Measurements from ENCODE around the gene ZFAND3.

Gene ZFAND3

DNA sequence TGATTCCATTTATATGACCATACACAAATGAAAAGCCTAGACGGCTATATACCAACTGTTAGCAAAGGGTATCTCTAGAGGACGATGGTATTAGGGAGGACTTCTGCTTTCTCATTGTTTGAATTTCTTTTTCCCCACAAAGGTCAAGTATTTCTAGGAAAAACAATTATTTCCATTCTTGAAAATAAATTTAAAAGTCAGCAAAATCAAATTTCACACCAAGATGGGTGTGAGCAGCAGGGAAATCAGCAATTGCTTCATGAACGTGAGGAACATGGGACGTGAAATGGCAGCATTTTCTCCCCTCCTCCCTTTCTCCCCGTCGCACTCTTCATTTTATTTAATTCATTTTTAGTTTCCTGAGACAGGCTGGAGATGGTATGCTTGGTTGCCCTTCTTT lies 5.2 kb upstream of the ZFAND3 start:
- H3K27me3 Mint-ChIP-seq = peaks cover 4% of the 10 kb centered on the region
- H3K27ac Mint-ChIP-seq = no peak overlapping the region
- H3K9me3 Mint-ChIP-seq = no peaks in the 10 kb centered on the region
- ATAC-seq = no peak
- H3K4me1 Mint-ChIP-seq = no peaks in the 10 kb centered on the region
- H3K4me3 Mint-ChIP-seq = no peak overlapping the region
- H3K36me3 Mint-ChIP-seq = no peaks in the 10 kb centered on the region

DNA sequence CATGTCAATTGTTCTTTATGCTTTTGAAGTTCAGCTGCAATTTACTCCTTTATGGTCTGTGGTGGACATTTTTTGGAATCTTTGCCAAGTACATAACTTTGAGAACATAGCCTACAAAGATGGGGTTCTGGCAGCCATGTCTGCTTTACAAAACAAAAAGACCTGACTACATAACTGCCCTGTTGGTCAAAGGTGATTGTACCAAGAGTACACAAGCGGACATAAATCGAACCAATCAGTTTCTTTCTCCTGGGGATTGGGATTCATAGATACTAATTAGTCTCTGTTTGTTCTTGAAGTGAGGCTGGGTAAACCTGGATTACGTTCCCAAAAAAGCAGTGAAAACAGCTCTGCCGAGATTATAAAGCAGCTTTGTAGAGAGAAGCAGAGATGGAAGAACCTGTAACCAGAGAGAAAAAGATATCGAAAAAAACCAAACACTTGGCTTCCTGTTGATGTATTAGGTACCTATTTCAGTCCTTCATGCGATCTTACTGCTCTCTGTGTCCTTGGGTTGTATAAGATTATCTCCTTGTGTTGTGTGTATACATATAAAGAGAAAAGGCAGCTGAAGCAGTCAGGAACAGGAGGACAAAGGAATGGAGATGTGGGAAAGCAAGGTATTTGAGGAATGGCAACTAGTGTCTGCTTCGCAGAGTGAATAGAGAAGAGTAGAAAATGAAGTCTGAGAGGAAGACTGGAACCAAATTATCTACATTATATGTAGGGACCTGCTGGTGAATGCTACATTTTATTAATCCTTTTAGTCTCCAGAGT lies 2.7 kb upstream of the ZFAND3 start:
- Mint-ChIP-seq H3K4me3 (no peak overlapping the region), H3K9me3 (no peaks in the 10 kb centered on the region), H3K27me3 (no peaks in the 10 kb centered on the region), H3K4me1 (peaks cover 16% of the 10 kb centered on the region), H3K27ac (no peak overlapping the region), H3K36me3 (no peaks in the 10 kb centered on the region)
- ATAC-seq = no peak

DNA sequence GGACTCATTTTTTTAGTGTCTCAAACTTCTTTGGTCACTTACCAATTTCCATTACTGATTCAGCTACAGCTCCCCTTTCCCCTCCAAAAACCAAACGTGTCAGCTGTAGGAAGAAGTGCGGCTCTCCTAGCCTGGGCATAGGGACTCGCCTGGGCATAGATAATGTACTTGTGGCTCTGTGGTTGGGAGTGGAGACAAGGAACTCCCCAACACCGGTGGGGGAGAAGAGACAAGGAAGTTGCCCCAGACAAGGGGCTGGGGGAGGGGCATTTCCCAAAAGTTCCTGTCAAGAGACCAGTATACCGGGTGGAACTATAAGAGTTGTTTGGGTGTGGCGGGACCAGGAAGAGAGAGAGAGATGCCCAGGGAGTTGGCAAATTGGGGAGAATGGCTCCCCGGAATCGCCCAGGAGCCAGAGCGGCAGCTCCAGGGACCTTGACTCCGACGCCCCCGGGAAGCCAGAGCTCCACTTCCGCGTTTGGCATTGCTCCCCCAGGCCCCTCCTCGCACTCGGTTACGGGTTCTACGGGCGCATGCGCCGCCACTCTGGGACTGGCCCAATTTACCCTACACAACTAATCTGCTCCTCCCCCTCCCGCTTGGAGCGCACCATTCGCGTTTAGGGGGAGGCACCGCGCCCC lies 871 bp upstream of the ZFAND3 start:
- peak overlapping the region; percentile 95 for H3K4me3 Mint-ChIP-seq
- H3K36me3 Mint-ChIP-seq = peaks cover 10% of the 10 kb centered on the region
- ATAC-seq = peak; percentile 89
- H3K27me3 Mint-ChIP-seq = no peaks in the 10 kb centered on the region
- H3K27ac Mint-ChIP-seq = peak overlapping the region; percentile 96
- H3K4me1 Mint-ChIP-seq = peaks cover 33% of the 10 kb centered on the region
- no peaks in the 10 kb centered on the region for H3K9me3 Mint-ChIP-seq

DNA sequence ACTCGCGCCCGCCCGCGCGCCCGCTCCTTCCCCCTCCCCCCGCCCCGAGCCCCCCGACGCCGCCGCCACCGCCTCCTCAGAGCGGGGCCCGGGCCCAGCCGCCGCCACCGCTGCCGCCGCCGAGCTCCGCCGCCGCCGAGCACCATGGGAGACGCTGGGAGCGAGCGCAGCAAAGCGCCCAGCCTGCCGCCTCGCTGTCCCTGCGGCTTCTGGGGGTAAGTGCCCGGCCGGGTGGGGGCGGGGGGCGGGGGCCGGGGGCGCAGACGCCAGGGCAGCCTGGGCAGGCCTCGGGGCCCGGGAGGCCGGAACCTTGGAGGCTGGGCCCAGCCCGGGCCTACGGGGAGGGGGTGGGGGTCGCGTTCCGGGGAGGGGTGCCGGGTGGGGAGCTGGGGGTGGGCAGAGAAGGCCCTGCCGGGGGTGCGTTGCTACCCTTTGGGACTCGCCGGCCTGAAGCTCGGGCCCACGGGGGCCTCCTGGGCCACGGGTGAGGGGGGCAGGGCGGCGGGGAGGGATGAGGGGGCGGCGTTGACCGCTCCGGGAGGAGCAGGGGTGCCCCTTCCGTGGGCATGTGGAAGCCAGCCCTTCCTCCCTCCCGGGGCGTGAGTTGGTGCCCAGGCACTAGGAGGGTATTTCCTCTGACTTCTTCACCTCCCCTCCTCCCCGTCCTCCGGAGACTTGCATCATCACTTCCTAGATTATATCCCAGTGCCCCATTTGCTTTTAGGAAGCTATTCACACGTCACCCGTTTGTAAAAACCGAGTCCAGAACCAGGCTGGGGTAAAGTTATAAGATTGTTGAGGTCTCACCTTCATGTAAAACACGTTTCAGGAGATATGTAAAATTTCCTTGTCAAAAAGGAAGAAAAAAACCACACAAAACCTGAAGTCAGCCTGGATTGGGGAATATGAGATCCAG lies 533 bp downstream of the ZFAND3 start:
- H3K9me3 Mint-ChIP-seq = no peaks in the 10 kb centered on the region
- H3K4me1 Mint-ChIP-seq = peaks cover 40% of the 10 kb centered on the region
- ATAC-seq = peak; percentile 21
- H3K4me3 Mint-ChIP-seq = peak overlapping the region; percentile 95
- H3K36me3 Mint-ChIP-seq = peaks cover 10% of the 10 kb centered on the region
- H3K27me3 Mint-ChIP-seq = no peaks in the 10 kb centered on the region
- peak overlapping the region; percentile 96 for H3K27ac Mint-ChIP-seq

DNA sequence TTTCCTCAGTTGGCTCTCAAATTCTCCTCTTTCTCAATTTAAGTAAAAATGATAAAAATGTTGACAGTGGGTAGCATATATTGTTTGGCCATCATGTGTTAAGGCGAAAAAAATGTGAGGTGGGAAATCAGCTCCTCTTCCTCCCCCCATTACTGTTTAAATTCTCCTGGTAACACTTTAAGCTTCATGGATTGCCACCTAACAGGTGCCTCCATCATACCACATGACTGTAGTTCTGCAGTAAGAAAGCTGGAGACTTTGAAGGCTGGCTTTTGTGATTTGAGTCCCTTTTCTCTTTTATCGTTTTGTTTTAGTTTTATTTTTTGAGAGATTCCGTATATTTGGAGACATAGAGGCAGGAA lies 1.2 kb downstream of the ZFAND3 start:
- H3K4me3 Mint-ChIP-seq = peak overlapping the region; percentile 90
- no peak for ATAC-seq
- peak overlapping the region; percentile 74 for H3K27ac Mint-ChIP-seq
- no peaks in the 10 kb centered on the region for H3K27me3 Mint-ChIP-seq
- peaks cover 10% of the 10 kb centered on the region for H3K36me3 Mint-ChIP-seq
- H3K9me3 Mint-ChIP-seq = no peaks in the 10 kb centered on the region
- H3K4me1 Mint-ChIP-seq = peaks cover 47% of the 10 kb centered on the region

DNA sequence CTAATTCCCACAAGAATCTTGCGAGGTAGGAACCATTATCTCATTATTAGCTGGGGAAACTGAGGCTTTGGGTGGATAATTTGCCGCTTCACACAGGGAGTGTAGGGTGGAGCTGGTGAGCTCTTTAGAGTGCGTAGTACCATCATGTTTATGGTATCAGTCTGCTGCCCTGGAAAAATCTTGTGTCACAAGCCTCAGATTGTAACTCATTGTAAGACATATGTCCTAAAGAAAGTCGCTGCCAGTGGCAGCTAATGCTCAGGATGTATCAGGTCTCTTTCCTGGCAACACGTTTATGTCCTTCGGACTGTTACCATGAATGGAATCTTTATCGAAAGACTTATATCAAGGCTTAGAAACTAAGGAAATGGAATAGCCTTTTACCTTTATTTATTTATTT lies 1.9 kb downstream of the ZFAND3 start:
- ATAC-seq = no peak
- peaks cover 54% of the 10 kb centered on the region for H3K4me1 Mint-ChIP-seq
- no peaks in the 10 kb centered on the region for H3K9me3 Mint-ChIP-seq
- H3K36me3 Mint-ChIP-seq = peaks cover 10% of the 10 kb centered on the region
- H3K4me3 Mint-ChIP-seq = peak overlapping the region; percentile 90
- H3K27me3 Mint-ChIP-seq = no peaks in the 10 kb centered on the region
- H3K27ac Mint-ChIP-seq = no peak overlapping the region

DNA sequence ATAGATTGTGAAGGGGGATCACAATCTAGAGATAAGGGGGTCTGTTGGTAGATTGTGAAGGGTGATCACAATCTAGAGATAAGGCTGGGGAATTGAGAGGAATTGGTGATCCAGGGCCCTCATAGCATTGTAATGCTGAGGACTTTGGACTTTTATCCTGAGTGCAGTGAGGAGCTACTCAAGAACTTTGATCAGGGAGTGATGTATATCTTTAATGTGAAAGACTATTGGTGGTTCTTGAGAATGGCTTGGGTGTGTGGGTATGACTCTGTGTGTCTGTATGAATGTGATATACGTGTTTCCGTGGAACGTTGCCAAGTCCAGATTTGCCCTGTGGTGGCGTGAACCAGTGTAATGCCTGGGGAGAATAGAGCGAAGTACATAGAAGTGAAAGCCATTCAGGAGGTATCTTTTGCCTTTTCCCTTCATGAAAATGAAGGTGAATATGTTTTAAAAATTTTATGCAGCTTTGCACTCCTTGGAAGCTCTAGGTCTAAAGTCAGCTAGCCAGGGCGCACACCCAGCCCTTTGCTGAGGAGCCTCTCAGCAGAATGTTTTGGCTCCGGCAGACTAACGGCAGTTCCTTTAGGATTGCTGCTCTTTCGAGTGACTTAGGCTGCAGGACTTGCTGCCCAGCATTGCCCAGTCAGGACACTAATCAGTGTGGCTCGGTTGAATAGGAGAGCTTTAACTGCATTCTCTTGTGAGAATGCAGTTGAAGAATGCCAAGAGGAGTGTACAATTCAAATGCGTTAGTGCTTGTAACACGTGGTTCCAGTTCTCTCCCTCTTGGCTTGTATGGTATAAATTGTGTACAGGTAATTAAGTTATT lies 3.5 kb downstream of the ZFAND3 start:
- H3K9me3 Mint-ChIP-seq = no peaks in the 10 kb centered on the region
- H3K4me1 Mint-ChIP-seq = peaks cover 66% of the 10 kb centered on the region
- H3K4me3 Mint-ChIP-seq = no peak overlapping the region
- H3K27ac Mint-ChIP-seq = no peak overlapping the region
- no peaks in the 10 kb centered on the region for H3K27me3 Mint-ChIP-seq
- ATAC-seq = no peak
- H3K36me3 Mint-ChIP-seq = peaks cover 10% of the 10 kb centered on the region

DNA sequence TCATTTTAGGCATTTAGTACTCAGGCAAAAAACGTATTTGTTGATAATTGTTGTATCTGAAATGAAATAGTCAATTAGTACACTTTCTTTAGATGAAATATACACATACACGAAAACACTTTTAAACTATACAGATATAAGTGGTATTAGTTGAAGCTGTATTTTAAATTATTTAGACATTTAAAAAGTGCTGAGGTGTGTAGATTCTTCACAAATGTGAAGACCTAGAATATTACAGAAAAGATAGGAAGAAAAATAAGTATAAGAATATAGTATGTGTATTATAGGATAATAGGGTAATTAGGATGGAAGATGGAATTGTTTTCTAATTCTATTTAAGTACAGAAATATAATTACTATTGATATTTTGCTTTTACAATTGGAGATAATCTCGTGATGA lies 4.6 kb downstream of the ZFAND3 start:
- ATAC-seq = no peak
- Mint-ChIP-seq H3K4me1 (peaks cover 71% of the 10 kb centered on the region), H3K9me3 (no peaks in the 10 kb centered on the region), H3K27me3 (no peaks in the 10 kb centered on the region), H3K4me3 (no peak overlapping the region), H3K36me3 (peaks cover 10% of the 10 kb centered on the region), H3K27ac (no peak overlapping the region)

DNA sequence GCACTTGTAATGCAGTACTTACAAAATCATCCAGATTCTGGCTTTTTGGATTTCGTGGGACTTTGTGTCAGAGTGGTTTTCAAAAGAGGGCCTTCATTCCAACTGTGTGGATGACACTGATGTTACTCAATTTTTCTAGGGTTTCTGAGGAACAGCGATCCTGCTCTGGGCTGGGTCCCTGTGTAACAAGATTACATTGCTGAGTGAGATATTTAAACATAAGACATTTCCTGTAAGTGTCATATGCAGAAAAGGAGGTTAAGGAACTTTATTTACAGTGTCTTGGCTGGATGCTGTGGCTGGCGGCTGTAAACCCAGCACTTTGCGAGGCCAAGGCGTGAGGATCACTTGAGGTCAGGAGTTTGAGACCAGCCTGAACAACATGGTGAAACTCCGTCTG lies 6.7 kb downstream of the ZFAND3 start:
- Mint-ChIP-seq H3K4me3 (no peak overlapping the region), H3K27me3 (no peaks in the 10 kb centered on the region), H3K36me3 (peaks cover 10% of the 10 kb centered on the region), H3K9me3 (no peaks in the 10 kb centered on the region), H3K4me1 (peaks cover 79% of the 10 kb centered on the region), H3K27ac (no peak overlapping the region)
- ATAC-seq = no peak

DNA sequence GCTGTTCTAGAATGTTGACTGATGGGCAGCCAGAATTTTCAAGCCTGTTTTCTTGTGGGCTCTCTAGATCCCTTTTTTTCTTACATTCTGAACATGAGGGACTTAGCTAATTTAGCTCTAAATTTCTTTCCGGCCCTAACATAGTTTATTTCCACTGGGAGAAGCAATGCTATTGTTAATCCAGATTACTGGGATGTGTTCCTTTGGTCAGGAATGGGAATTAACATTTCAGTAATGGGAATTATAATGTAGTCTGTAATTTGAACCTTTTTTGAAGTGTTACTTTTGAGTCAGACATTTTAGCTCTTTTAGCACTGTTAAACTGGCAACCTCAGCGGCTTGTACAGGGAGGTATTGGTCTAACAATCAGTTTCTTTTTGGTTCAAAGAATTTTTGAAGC lies 7.5 kb downstream of the ZFAND3 start:
- peaks cover 79% of the 10 kb centered on the region for H3K4me1 Mint-ChIP-seq
- no peak for ATAC-seq
- H3K27ac Mint-ChIP-seq = no peak overlapping the region
- H3K4me3 Mint-ChIP-seq = no peak overlapping the region
- no peaks in the 10 kb centered on the region for H3K9me3 Mint-ChIP-seq
- peaks cover 13% of the 10 kb centered on the region for H3K36me3 Mint-ChIP-seq
- H3K27me3 Mint-ChIP-seq = no peaks in the 10 kb centered on the region

DNA sequence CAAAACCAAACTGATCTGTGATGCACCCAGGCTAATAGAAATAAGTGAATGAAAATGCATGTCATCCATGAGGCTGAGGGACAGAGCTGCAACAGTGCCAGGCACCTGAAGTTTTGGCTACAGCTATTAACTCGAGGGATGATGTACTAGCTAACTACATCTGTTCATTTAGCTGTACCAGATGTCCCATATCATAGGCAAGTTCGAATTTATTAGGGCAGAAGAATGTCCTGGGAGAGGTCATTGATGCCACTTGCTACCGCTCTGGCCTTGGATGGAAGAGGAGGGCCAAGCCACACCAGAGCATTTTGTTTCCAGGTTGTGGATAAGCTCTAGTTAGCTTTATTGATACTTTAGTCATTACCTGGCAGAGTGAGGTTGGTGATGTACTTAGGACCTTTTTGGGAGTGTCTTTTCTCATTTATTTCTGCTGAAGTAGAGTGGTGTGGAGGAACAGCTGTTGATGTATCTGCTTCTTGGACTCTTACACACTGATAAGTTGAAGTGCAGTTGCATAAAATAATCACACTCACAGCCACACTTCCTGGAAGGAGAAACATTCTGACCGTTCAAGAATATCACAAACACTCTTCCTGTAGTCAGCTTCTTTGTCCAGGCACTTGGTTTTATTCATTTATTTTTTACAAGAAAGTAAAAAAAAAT lies 8.2 kb downstream of the ZFAND3 start:
- H3K9me3 Mint-ChIP-seq = no peaks in the 10 kb centered on the region
- H3K27ac Mint-ChIP-seq = no peak overlapping the region
- H3K4me3 Mint-ChIP-seq = no peak overlapping the region
- H3K4me1 Mint-ChIP-seq = peaks cover 79% of the 10 kb centered on the region
- no peak for ATAC-seq
- peaks cover 13% of the 10 kb centered on the region for H3K36me3 Mint-ChIP-seq
- H3K27me3 Mint-ChIP-seq = no peaks in the 10 kb centered on the region

DNA sequence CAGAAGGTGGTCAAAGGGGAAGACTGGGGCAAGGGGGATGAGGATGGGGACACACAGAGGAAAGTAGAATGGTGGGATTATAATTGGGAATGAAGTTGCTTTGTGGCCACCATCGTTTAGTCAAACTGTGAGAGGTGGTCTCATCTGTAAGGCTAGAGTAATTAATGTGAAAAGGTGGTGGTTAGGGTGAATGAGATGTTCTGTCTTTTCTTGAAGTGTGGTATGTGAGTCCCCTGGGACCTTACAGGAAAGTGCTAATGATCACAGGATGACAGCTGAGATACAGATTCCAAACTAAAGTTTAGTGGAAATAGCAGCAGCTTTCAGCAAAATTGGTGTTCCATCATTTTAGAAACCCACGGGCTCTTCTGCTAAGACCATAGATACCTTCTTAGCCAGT lies 10.7 kb downstream of the ZFAND3 start:
- peaks cover 3% of the 10 kb centered on the region for H3K9me3 Mint-ChIP-seq
- H3K36me3 Mint-ChIP-seq = peaks cover 24% of the 10 kb centered on the region
- H3K4me1 Mint-ChIP-seq = peaks cover 65% of the 10 kb centered on the region
- ATAC-seq = peak; percentile 62
- H3K27ac Mint-ChIP-seq = no peak overlapping the region
- H3K27me3 Mint-ChIP-seq = no peaks in the 10 kb centered on the region
- H3K4me3 Mint-ChIP-seq = no peak overlapping the region

DNA sequence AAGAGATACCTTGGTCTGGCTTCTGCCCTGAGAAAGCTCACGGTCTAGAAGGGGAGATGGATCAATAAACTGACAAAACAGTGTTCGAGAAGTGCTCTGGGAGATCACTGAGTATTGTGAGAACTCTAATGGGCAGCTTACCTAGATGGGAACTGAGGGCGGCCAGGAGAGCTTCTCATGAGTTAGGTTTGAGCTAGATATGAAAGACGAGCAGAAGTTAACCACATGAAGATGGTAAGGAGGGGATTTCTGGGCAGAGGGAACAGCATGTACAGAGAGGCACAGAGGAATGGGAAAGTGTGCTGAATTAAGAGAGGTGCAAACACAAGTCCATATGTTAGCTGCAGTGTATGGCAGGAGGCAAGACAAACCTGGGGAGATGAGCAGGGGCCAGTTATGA lies 11.9 kb downstream of the ZFAND3 start:
- H3K27ac Mint-ChIP-seq = peak overlapping the region; percentile 7
- H3K9me3 Mint-ChIP-seq = peaks cover 3% of the 10 kb centered on the region
- peaks cover 32% of the 10 kb centered on the region for H3K36me3 Mint-ChIP-seq
- no peak for ATAC-seq
- H3K4me1 Mint-ChIP-seq = peaks cover 63% of the 10 kb centered on the region
- H3K27me3 Mint-ChIP-seq = no peaks in the 10 kb centered on the region
- H3K4me3 Mint-ChIP-seq = no peak overlapping the region

DNA sequence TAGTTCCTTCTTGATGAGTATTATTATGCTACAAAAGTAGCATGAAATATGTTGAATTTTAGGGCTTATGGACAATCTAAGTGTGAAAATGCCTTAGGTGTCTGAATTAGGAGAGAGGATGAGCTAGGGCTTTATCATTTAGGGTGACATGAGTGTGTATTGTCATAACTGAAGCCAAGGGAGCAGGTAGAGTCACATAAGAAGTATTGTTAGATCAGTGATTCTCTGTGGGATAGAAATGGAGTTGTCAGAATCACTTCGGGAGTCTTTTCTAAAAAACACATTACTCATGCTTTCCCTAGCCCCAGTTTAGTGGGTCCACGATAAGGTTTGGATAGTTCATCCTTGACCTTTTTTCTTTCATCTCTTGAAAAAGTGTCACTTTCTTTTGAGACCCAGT lies 16.4 kb downstream of the ZFAND3 start:
- Mint-ChIP-seq H3K4me3 (no peak overlapping the region), H3K9me3 (peaks cover 3% of the 10 kb centered on the region), H3K27me3 (no peaks in the 10 kb centered on the region), H3K27ac (peak overlapping the region; percentile 58), H3K4me1 (peaks cover 58% of the 10 kb centered on the region), H3K36me3 (peaks cover 50% of the 10 kb centered on the region)
- no peak for ATAC-seq
